Cardiac muscle cell (in vitro differentiated cells and primary cell): ENCODE data around the gene TMEM80. TPM values are rescaled to one million over a fixed set of nuclear protein-coding genes. Genes with fewer than 3 reads are reported as not detected.
"Not testable (repeated sequence)": the region's sequence is repeated elsewhere in the genome, so short reads cannot be mapped to it uniquely, and the experiment has no call there.

Experiments used
- DNase-seq, 2 donors: peaks; one replicate each; pipeline versions ENCODE4 v3.0.0 to v3.0.0-alpha.2; 2010 to 2017; ENCODE audit warnings: low read depth in 1 of 2, low spot score in 1 of 2
- H3K27ac ChIP-seq: fragments of 200-600 bp; sonication (generic); 2 replicates; pipeline ENCODE4 v1.5.1; 2016
- H3K27me3 ChIP-seq: fragments of 200-600 bp; sonication (generic); 2 replicates; pipeline ENCODE4 v1.6.0; 2016; ENCODE audit warnings: control low read depth
- H3K36me3 ChIP-seq: fragments of 200-600 bp; sonication (generic); 2 replicates; pipeline ENCODE4 v1.5.1; 2016; ENCODE audit warnings: control low read depth
- H3K4me1 ChIP-seq: fragments of 200-600 bp; sonication (generic); 2 replicates; pipeline ENCODE4 v1.8.1; 2017; ENCODE audit warnings: low read depth, mild to moderate bottlenecking, mixed run types
- H3K4me3 ChIP-seq: fragments of 200-600 bp; sonication (generic); 2 replicates; pipeline ENCODE4 v1.5.1; 2016; ENCODE audit warnings: mild to moderate bottlenecking
- H3K9me3 ChIP-seq: fragments of 200-600 bp; sonication (generic); 2 replicates; pipeline ENCODE4 v1.5.1; 2017; ENCODE audit warnings: low read depth, mild to moderate bottlenecking, control low read depth
- polyA plus RNA-seq: library from polyadenylated mRNA; unstranded; fragments of >200 nt; fragmentation: Nextera tagmentation; extraction: Ambion mirVana; gene quantifications from 2 replicates; pipeline ENCODE4 v1.2.1, GENCODE V29; 2016
- total RNA-seq: library from RNA; depleted of rRNA; stranded (reverse); fragments of >200 nt; gene quantifications from 2 replicates; pipeline ENCODE4 v1.2.3, GENCODE V29; 2016
- TF ChIP-seq, protein P1 (sequence below): IDR thresholded peaks from 2 replicates; pipeline ENCODE4 v1.5.1; 2012; ENCODE audit warnings: low read depth, mild to moderate bottlenecking, low read length

TMEM80 gene
- total RNA-seq (53.4 and 70.5 TPM in 2 replicates), polyA plus RNA-seq (72.3 and 93.5 TPM in 2 replicates)

DNA sequence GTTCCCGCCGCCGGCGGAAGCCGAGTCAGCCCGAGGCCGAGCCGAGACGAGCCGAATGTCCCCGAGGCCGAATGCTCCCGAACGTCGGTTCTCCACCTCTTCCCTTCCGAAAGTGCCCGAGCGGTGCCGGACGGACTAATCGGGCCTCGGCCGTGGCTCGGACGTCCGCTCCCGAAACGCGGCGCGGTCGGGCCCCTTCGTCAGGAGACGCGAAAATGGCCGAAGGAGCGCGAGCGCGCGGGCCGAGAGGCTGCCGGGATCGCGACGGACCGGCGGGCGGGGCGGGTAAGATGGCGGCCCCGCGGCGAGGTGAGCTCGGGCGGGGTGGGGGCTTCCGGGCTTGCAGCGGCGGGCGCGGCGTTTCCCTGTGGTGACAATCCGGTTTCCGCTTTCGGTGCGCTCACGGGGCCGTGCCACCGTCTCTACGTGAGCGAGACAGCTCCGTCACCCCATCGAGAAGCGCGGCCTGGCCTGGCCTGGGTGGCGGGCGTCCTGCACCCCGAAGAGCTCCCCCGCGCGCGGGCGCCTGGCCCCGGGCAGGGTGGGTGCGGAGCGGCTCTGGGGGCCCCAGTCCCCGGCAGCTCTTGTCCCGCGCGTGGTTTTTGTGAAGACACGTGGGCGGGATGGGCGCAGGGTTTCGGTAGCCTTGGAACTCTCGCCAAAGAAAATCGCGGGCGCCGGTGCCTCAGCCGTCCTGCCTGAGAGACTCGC lies at the start of gene TMEM80:
Gene TMEM80 (plus strand): TSS at position 279 of the 711 bp plus-strand sequence. CDS start 12 bp downstream, at position 291.
- no peaks in the 10 kb centered on the region for H3K9me3 ChIP-seq
- H3K4me3 ChIP-seq, result peak within 1 kb of the TSS; percentile 83
- no peaks in the 10 kb centered on the region for H3K36me3 ChIP-seq

DNA sequence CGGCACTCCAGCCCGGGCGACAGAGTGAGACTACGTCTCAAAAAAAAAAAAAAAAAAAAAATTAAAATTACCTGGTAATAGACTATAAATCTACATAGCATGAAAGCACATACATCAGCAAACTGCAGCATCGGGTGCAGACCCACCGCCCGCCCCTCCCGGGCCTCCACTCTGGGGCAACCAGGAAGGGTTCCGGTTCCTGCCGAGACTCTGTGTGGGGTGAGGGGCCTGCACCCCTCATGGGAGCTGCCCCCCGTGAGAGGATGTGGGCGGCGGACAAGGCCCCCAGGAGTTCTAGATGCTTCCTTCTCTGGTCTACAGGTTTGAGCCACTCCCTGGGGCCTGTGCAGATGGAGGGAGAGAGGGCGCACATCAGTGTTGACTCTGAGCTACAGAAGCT lies 49.4 kb upstream of the TMEM80 start:
- Histone ChIP-seq H3K27ac (no peak overlapping the region), H3K27me3 (no peaks in the 10 kb centered on the region), H3K4me1 (no peaks in the 10 kb centered on the region), H3K4me3 (no peak overlapping the region), H3K9me3 (no peaks in the 10 kb centered on the region), H3K36me3 (peaks cover 10% of the 10 kb centered on the region)
- DNase-seq, result no peak
- TF ChIP-seq, protein P1, sequence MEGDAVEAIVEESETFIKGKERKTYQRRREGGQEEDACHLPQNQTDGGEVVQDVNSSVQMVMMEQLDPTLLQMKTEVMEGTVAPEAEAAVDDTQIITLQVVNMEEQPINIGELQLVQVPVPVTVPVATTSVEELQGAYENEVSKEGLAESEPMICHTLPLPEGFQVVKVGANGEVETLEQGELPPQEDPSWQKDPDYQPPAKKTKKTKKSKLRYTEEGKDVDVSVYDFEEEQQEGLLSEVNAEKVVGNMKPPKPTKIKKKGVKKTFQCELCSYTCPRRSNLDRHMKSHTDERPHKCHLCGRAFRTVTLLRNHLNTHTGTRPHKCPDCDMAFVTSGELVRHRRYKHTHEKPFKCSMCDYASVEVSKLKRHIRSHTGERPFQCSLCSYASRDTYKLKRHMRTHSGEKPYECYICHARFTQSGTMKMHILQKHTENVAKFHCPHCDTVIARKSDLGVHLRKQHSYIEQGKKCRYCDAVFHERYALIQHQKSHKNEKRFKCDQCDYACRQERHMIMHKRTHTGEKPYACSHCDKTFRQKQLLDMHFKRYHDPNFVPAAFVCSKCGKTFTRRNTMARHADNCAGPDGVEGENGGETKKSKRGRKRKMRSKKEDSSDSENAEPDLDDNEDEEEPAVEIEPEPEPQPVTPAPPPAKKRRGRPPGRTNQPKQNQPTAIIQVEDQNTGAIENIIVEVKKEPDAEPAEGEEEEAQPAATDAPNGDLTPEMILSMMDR, result no peak

More for the DNA sequence above, at the start of gene TMEM80:
- peak; percentile 99 to 100 for DNase-seq
- peaks cover 10% of the 10 kb centered on the region for H3K4me1 ChIP-seq
- no peaks in the 10 kb centered on the region for H3K27me3 ChIP-seq
- TF ChIP-seq, protein P1, result no peak
- H3K27ac ChIP-seq, result peak within 1 kb of the TSS; percentile 100

DNA sequence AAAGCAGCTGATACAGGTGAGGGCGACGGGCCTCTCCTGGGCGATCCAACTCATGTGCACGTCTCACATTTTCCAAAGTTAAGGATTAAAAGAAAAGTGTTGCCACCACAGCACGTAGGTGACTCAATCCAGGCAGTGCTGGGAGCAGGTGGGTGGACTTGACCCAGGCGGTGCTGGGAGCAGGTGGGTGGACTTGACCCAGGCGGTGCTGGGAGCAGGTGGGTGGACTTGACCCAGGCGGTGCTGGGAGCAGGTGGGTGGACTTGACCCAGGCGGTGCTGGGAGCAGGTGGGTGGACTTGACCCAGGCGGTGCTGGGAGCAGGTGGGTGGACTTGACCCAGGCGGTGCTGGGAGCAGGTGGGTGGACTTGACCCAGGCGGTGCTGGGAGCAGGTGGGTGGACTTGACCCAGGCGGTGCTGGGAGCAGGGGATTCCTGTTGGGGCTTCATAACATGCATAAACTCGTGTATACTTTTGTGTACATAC lies 47.9 kb upstream of the TMEM80 start:
- H3K9me3 ChIP-seq, H3K27ac ChIP-seq, H3K4me3 ChIP-seq, H3K4me1 ChIP-seq, DNase-seq, H3K27me3 ChIP-seq: not testable (repeated sequence)
- H3K36me3 ChIP-seq, result peaks cover 10% of the 10 kb centered on the region

DNA sequence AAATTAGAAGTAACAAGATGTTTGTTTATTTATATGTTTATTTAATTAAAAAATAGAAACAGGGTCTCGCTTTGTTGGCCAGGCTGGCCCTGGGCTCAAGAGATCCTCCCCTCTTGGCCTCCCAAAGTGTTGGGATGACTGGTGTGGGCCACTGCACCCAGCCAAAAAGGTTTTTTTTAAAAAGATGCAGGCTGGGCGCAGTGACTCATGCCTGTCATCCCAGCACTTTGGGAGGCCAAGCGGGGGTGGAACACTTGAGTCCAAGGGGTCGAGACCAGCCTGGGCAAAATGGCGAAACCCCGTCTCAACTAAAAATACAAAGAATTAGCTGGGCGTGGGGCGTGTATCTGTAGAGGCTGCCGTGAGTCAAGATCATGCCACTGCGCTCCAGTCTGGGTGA lies 45.1 kb upstream of the TMEM80 start:
- H3K36me3 ChIP-seq, result peaks cover 10% of the 10 kb centered on the region
- no peak overlapping the region for H3K27ac ChIP-seq
- H3K4me3 ChIP-seq, result no peak overlapping the region
- no peaks in the 10 kb centered on the region for H3K4me1 ChIP-seq
- no peak for DNase-seq
- no peaks in the 10 kb centered on the region for H3K27me3 ChIP-seq
- TF ChIP-seq, protein P1, result no peak
- no peaks in the 10 kb centered on the region for H3K9me3 ChIP-seq

DNA sequence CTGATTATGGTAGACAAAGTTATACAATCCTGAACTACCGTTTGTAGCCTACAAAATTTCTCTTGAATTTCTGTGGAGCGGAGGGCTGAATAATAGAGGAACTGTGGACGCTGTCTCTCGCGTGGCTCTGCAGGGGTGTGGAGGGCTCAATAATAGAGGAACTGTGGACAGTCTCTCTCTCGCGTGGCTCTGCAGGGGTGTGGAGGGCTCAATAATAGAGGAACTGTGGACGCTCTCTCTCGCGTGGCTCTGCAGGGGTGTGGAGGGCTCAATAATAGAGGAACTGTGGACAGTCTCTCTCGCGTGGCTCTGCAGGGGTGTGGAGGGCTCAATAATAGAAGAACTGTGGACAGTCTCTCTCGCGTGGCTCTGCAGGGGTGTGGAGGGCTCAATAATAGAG lies 42.5 kb upstream of the TMEM80 start:
- H3K27me3 ChIP-seq, H3K27ac ChIP-seq, H3K4me1 ChIP-seq, DNase-seq, H3K4me3 ChIP-seq, H3K9me3 ChIP-seq: not testable (repeated sequence)
- H3K36me3 ChIP-seq, result peaks cover 10% of the 10 kb centered on the region

DNA sequence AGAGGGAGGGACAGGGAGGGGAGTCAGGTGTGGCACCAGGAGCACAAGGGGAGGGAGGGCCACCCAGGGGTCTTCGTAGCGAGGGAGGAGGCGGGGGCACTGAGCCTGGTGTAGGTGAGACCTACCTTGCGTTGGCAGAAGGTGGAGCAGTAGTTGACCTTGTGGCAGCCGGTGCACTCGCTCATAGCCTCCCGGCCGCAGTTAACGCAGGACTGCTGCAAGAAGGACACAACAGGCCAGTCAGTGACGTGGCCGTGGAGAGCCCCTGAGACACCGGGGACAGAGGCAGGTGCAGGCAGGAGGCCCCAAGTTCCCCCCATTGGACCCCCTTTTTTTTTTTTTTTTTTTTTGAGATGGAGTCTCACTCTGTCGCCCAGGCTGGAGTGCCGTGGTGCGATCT lies 41.8 kb upstream of the TMEM80 start:
- no peak for DNase-seq
- H3K27me3 ChIP-seq, result no peaks in the 10 kb centered on the region
- no peaks in the 10 kb centered on the region for H3K4me1 ChIP-seq
- H3K27ac ChIP-seq, result no peak overlapping the region
- H3K9me3 ChIP-seq, result no peaks in the 10 kb centered on the region
- TF ChIP-seq, protein P1, result no peak
- peaks cover 10% of the 10 kb centered on the region for H3K36me3 ChIP-seq
- H3K4me3 ChIP-seq, result no peak overlapping the region

DNA sequence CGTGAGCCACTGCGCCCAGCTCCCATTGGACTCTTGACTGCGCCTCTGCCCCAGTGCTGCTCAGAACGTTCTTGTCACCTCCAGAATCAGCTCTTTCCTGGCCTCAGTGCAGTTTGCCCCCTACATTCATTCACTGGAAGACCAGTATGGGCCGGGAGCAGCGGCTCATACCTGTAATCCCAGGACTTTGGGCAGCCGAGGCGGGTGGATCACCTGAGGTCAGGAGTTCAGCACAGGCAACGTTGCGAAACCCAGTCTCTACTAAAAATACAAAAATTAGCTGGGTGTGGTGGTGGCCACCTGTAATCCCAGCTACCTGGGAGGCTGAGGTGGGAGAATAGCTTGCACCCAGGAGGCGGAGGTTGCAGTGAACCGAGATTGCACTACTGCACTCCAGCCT lies 41.2 kb upstream of the TMEM80 start:
- peaks cover 10% of the 10 kb centered on the region for H3K36me3 ChIP-seq
- not testable (repeated sequence) for H3K4me1 ChIP-seq, H3K27me3 ChIP-seq, H3K4me3 ChIP-seq, H3K27ac ChIP-seq, H3K9me3 ChIP-seq, DNase-seq
